NCI-H748 treated with DMSO at 0.1 percent for 48 hours (cell line): ENCODE results near the gene PLPP7.
"Not testable (repeated sequence)": the region's sequence is repeated elsewhere in the genome, so short reads cannot be mapped to it uniquely, and the experiment has no call there.

Experiments used
- DNase-seq: peaks from one replicate; lab custom pipeline; 2025; lab: John Stamatoyannopoulos, UW

Gene PLPP7

DNA sequence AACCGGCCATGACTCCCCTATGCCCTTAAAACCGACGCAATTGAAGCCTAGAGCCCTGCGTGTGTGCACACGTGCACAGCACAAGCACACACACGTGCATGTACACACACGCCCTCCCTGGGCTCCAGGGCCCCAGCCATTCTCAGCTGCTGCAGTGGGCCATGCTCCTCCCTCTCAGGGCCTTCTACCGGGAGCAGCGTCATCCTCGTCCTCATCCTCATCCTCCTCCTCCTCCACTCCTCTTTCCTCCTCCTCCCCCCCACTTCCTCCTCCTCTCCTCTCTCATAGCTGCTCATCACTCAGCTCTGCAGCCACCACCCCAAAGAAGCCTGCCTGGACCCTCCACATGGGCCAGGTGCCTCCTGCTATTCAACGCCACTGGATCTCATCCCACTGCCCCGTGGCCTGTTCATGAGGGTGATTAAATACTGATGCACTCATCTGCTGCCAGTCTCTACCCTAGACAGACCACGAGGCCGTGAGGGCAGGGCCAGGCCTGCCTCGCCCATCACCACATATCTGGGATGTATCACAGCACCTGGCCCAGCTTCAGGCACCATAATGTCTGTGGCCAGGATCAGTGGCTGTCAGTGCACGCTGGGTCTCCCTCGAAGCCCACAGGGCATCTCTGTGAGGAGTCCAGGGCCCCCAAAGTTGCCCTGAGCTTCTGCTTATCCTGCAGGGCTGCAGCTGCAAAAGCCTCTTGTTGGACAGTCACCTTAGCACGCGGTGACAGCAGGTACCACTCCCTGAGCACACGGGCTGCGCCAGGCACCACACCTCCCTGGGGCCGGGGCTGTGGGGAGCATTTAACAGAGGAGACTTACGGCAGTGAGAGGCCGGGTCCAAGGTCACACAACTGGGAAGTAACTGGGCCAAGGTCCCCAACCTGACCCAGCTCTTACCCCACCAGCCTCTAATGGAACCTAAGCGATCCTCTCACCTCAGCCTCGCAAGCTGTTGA, 23.0 kb upstream of the PLPP7 start:
- no peak for DNase-seq

DNA sequence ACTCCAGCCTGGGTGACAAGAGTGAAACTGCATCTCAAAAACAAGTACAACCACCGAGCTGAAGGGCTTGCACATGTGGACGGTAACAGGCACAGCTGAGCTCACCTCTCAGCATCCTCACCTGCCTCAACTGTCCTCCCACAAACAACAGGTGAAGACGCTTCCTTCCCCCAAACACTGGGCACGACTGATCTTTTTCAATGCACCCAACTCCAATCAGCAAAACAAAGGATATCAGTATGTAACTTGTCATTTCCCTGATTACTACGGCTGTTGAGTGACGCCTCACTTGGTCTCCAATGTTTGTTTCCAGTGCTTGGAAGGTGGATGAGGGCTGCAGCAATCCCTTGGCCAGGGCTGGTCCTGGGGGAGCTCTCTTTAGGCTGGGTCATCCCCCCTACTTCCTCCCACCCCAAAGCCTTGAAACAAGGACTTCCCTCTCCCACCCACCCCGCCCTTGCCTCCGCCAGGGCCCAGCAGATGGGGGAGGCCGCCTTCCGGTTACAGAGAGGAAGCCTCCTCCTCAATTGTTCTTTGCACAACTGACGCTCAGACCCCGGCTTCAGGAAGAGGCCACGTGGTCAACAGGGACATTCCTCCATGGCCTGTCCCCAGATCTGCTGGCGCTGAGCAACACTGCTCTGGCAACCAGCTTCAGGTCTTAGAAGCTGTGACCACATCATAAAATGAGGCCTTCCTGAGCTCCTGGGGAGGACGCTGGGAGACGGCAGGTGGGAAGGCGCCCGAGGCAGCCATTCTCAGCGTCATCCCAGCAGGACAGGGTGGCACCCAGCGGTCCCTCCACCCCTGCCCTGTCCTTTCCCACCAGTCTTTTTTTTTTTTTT, 19.1 kb upstream of the PLPP7 start:
- no peak for DNase-seq

DNA sequence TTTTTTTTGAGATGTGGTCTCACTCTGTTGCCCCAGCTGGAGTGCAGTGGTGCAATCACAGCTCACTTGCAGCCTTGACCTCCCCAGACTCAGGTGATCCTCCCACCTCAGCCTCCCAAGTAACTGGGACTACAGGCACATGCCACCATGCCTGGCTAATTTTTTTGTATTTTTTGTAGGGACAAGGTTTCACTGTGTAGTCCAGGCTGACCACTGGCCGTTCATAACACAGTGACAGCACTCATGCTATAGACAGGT, 18.6 kb upstream of the PLPP7 start:
- DNase-seq = not testable (repeated sequence)

DNA sequence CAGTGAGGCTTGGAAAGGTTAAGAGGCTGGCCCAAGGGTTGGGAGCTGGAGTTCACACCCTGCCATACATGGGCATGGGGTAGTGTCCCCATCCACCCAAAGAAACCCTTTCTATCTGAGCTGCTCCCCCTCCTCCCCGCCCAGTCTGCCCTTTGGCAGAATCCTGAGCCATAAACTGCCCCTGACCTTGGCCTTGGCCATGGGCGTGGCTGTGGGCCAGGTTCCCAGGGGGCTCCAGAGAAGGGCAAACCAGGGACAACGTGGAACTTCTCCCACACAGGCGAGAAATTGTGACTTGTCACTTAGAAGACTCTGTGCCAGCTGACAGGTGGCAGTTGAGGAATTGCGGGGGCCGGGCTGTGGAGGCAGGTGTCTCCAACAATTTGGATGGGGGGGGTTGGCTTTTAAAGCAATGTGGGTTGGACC, 18.0 kb upstream of the PLPP7 start:
- no peak for DNase-seq

DNA sequence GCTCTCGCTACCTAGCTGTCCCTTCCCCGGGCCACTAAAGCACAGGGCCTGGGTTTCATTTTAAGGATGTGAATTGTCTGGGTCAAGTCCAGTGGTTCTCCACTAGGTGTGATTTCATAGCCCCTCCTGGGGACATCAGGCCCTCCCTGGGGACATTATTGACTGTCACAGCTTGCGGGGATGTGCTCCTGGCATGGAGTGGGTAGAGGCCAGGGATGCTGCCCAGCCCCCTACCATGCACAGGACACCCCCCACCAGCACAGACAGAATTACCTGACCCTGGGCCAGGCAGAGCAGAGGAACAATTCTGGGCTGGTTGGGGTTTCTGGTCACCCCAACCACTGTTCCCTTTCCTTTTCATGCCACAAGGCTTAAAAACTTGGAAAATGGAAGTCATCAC, 17.3 kb upstream of the PLPP7 start:
- no peak for DNase-seq

DNA sequence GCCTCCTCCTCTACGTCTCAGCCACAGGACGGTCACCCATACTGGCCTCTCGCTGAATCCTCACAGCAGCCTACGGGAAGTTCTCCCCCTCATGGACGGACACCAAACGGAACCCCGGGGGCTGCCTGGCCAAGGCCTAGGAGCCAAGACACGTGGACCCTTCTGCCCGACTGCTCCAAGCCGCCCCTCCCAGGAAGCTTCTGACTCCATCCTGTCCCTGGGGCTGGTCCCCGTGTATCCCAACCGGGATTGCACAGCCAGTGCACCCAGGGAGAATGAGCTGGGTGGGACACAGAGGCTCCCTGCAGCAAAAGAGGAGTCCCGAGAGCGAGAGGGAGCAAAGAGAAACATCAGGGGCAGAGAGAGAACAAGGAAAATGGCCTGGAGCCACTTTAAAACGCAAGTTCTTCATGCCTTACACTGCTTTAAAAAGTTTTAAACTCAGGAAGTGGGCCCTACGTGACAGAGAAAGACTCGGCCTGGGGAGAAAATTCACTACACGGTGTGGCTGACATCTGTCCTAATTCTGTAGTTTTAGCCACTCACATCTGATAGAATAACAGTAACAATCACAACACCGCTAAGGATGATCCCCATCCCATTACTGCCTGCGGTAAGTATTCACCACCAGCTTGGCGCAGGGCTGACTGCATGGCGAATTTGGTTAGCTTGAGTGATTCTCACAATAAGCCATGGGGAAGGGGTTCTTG, 16.2 kb upstream of the PLPP7 start:
- DNase-seq = no peak

DNA sequence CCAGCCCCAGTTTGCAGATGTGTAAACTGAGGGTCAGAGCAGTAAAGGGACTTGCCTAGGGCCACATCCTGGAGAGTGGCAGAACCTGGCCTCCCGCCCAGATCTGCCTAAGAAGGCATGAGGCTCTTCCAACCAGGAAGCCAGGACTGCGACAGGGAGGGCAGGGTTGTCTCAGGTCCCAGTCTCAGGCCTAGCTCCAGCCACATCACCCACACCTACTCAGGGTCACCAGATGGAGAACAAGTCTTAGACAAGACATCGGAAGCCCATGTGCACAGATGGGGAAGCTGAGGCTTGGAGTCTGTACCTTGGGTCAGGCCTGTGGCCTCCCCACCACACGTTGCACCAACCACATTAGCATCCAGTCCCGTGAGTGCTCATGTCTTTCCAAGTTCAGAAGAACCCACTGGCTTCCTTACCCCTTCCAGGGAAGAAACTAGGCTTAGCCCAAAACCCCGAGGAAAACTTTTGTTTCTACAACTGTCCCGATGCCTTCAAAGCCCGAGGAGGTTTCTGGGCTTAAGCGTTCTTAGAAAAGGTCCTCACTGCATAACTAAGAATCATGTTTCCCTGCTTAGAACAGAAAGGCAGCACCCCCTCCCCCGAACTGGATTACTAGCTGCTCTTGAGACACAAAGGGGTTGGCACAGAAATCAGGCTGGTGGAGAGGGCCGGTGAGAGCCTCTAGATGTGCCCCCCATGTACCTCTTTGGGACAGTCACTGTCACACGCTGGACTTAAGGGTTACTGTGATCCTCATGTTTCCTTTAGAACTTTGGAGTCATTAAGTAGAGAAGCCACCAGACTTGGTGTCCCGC, 15.5 kb upstream of the PLPP7 start:
- no peak for DNase-seq

DNA sequence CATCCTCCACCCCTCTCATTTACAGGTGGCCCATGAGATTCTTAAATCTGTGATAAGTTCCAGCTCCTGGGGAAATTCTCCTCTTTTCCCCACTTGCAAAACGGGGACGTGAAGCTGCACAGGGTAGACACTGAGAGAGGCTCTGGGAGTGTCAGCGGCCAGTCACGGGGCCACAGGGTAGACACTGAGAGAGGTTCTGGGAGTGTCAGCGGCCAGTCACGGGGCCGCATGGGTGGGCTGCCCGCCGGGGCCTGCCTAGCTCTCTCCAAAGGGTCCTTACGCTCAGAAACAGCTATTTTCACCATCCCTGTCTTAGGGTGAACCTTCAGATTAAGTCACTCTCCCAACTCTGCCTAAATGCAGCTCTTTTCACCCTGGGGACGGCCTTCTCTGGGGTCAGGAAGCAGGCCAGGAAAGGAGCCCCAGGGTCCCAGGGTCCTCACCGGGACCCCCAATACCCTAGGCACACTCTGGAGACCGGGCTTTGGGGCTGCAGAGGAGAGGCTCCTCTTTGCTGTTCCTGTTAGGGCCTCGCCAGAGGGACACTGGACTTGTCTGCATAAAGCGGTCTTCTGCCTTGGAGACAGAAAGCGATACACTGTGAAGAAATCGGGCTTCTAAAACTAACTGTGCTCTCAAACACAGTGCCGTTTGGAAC, 14.7 kb upstream of the PLPP7 start:
- no peak for DNase-seq

DNA sequence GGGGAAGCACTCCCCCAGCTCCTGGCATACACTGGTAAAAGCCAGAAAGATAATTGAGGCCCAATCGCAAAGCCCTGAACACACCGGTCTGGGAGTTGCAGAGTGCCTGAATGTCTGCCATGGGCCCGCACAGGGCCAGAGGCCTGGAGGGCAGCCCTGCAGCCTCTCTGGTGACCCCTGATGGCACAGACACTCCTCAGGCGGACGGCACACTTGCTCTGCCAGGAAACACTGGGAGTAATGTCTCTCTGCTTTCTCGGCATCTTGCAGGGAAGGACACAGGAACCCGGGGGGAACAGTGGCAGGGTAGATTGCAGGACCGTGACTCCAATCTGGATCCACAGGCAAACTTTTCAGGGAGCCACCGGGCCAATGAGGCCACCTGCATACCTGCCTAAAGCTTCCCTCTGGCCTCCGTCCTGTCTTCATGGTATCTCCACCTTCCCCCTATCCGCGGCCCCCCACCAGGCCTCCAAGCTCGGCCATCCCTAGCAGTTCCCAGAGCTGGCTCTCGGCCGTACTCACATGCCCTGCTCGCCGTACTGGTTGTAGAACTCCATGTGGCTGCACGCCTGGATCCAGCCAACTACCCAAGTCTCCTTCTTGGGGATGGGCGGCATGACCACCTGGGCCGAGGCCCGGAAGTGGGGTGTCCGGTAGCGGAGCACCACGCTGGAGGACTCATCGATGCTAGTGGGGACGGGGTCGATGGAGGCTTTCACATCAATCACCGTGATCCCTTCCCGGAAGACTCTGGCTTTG, 14.0 kb upstream of the PLPP7 start:
- no peak for DNase-seq

DNA sequence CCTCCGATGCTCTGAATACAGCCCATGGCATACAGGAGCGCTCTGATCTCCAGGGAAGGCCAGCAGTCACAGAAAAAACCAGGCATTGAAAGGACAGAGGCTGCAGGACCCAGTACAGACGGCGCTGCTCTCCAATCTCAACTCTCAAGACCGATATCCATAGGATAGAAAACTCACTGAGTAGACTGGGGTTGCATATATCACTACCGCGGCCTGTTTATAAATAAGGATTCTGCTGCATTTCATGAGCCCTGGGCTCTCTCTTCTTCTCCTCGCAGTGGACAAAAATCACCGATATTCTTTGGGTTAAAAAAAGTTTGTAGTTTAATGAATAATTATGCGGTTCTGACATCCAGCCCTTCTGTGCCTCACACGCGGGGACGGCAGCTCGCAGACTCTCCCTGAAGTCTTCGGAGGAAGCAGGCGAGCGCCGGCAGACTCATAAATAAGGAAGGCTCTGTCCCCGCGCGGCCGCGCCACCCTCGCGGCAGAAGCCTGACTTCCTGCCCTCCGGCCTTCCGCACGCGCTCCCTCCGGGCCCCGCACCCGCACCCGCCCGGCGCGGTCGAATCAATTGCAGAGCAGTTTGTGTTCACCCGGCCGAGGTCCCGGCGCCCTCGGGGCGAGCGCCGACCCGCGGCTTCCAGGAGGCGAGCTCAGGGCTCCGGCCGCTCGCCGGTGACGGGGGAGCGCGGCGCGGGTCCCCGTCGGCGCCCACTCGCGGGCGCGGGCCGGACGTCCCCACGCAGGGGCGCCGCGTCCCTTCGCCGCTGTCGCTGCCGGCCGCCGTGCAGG, 13.2 kb upstream of the PLPP7 start, which contains the start of gene FAM78A:
FAM78A (minus strand) TSS at position 417 of the 795 bp plus-strand sequence; CDS start at position 86, 331 bp downstream.
- no peak for DNase-seq

DNA sequence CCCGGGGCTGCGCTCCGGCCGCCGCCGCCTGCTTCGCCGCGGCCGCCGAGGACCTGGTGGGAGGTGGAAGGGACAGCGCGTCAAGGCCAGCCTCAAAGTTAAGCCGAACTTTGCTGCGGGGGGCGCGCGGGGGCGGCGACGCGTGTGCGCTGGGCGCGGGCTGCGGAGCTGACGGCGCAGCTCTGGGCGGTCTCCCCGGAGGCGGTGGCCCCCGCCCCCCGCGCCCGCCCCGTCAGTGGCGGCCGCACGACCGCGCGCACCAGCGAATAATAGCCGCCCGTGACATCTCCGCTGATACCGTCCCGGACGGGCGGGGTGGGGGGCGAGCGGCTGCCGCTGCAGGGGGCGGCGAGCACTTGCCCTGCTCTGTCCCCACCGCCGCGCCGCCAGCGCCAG, 12.6 kb upstream of the PLPP7 start:
- DNase-seq = no peak

DNA sequence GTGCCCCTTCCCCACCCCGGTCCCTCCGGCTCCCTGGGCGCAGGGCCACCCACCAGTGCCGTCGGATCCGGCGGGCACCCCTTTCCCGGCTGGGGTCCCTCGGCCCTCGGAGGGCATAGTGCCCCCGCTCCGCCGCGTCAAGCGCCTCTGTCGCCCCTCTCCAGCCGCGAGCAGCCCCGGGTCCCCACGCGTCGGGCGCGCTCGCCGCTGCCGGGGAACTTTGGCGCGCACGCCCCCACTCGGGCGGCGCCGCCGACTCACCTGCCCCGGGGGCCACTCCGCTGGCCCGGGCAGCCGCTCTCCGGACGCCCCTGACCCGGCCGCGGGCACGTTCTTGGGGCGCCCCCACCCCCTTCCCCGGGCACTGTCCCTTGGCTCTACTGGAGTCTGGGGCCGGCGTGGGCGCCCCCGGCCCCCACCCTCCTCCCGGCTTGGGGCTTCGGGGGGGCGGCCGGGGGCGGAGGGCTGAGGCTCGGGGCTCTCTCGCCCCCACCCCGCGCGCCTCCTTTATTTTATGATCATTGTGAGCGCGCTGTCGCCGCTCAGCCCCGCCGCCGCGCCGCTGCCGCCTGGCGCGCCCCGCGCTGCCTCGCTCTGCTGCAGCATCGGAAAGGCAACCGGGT, 12.1 kb upstream of the PLPP7 start:
- DNase-seq = no peak

DNA sequence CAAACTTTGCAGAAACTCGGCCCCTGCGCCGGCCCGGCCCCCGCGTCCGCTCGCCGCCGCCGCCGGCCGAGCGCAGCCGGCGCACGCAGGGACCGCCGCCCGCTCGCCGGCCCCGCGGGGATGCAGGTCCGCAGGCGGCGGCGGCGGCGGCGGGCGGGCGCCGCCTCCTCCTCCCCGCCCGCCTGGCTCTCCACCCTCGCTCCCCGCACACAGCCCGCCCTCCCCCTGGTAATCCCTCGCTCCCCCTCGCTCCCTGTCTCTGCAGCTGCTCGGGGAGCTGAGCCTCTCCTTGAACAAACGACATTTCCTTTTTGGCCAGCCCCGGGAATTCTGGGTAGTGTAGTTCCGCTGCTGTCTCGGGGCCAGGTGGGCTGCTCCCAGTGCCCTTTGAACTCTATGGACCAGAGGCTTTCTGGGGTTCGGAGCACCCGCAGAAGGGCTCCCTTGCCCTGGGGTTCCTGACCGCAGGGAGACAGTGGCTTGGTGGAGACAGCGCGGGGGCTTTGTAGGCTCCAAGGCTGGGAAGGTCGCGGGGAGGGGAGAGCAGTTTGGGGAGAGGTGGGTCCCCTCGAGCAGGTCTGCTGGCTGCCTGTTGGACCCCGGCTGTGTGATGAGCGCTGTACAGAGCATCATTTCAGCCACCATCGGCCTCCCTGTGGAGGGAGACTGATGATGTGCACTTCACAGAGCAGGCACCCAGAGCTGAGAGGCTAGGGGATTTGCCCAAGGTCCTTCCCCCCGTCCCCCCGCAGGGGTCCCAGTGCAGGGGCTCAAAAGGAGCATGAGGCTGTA, 11.4 kb upstream of the PLPP7 start:
- DNase-seq = peak; percentile 71

DNA sequence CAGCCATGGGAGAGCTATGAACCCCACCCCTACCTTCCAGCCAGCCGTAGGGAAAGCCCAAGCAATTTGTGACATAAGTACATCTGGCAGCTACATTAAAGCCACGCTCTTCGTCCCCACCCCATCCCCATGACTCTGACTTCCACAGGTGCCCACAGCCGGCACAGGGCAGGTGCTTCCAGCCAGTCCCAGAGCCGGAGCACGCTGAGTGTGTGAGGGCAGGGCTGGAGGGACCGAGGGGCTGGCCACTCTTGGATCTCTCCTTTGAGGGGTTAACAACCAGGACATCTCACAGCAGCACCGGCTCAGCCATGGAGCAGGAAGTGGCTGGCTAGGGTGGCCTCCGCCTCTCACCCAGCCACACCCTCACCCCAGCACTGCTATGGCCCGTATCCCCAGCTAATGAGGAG, 10.8 kb upstream of the PLPP7 start:
- no peak for DNase-seq

DNA sequence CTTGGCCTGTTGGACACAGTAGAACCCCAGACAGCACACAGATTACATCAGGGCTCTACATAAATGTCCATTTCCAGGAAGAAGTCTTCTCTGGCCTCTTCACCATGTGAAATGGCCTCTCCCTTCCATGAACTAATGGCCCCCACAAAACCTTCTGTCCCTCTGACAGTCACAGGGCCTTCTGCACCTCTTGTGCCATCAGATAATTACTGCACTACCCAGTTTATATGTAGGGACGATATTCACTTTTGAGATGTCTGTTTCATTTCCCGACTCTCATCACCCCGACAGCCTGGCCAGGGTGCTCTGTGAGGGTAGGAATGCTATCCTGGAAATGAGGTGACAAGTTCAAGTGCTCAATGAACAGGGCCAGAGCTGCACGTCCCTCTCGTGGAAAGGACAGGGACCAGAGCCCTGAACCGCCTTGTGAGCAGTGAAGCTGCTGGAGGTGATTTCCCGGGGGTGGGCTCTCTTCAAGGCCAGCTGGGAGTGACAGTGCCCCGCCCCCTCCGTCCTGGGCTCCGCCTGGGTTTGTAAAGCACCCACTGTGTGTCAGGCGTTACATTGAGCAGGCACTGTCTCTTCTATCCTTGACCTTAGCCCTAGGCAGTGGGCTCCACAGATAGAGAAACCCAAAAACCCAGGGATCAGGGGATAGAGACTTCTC, 10.2 kb upstream of the PLPP7 start:
- no peak for DNase-seq

DNA sequence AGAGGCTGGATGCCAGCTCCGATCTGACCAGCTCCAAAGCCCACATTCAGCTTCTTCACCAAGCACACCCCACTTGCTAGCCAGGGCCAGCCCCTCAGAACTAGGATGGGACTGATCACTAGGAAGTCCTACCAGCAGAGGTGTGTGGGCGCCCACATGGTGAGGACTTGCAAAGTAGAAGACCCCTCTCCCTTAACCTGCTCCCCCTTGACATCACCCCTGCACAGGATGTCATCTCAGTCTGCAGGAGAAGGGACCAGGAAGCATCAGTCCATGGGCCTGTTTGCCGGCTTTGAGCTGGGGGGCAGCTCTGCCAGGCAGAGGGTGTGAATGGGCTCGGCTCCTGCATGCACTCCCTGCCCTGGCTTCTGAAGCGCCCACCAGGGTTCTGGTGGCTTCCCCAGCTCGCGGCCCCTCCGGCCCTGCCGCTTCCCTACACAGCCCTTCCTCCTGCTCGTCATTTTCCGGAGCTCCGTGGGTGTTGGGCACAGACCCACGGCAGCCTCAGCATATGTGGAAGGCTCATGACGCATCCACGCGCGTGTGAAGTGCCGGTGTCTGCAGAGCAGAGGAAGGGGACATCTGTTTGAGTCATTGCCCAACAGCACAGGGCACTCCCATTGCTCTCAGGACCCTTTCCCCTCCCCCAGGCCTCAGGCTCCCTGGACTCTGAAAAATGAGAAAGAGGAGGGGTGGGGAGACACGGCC, 9.5 kb upstream of the PLPP7 start:
- DNase-seq = no peak

DNA sequence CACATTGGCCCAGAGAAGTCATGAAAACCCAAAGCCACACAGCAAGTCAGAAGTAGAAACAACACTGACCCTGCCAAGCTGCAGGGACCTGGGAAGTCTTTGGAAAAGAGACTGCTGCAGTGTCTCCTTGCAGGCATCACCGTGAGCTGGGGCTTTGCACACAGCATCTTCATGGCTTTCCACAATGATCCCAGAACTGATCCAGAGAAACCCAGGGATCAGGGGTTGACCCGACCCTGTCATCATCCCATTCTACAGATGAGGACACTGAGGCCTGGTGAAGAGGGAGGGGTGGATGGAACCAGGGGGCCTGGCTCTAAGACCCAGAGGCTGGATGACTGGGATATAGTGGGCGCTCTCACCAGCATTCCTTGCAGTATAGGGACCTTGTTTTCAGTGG, 8.9 kb upstream of the PLPP7 start:
- no peak for DNase-seq
